COR-L47 (cell line): Measurements from ENCODE around the gene SUSD1.

Source experiments
- DNase-seq: peaks from one replicate; lab custom pipeline; 2025; lab: John Stamatoyannopoulos, UW

Gene SUSD1

GRCh38 chr9:112065806-112066606 lies 109.1 kb downstream of the SUSD1 start:
- no peak for DNase-seq

- DNase-seq = no peak
These were observed 110.2 kb downstream of the SUSD1 start for GRCh38 chr9:112064871-112065270.

- no peak for DNase-seq
These were observed 111.5 kb downstream of the SUSD1 start for GRCh38 chr9:112063586-112063985.

GRCh38 chr9:112063151-112063550 lies 111.9 kb downstream of the SUSD1 start:
- DNase-seq = no peak

- DNase-seq = no peak
These were observed 113.9 kb downstream of the SUSD1 start for GRCh38 chr9:112061152-112061740.

GRCh38 chr9:112059966-112060320 lies 115.2 kb downstream of the SUSD1 start:
- no peak for DNase-seq

- DNase-seq = no peak
These were observed 115.7 kb downstream of the SUSD1 start for GRCh38 chr9:112059145-112059965.

GRCh38 chr9:112056996-112057395 lies 118.1 kb downstream of the SUSD1 start:
- DNase-seq = no peak

GRCh38 chr9:112054916-112055315 lies 120.2 kb downstream of the SUSD1 start:
- DNase-seq = no peak

- no peak for DNase-seq
These were observed 123.3 kb downstream of the SUSD1 start for GRCh38 chr9:112051812-112052211.

- DNase-seq = no peak
These were observed 124.3 kb downstream of the SUSD1 start for GRCh38 chr9:112050544-112051475.

GRCh38 chr9:112049811-112050516 lies 125.1 kb downstream of the SUSD1 start:
- DNase-seq = no peak

GRCh38 chr9:112048924-112049691 lies 126.0 kb downstream of the SUSD1 start:
- DNase-seq = peak; percentile 30

GRCh38 chr9:112047538-112048066 lies 127.5 kb downstream of the SUSD1 start:
- no peak for DNase-seq

GRCh38 chr9:112046181-112046580 lies 128.9 kb downstream of the SUSD1 start:
- DNase-seq = no peak

- DNase-seq = no peak
These were observed 130.2 kb downstream of the SUSD1 start for GRCh38 chr9:112044881-112045280.

- DNase-seq = no peak
These were observed 130.9 kb downstream of the SUSD1 start for GRCh38 chr9:112044186-112044585.

GRCh38 chr9:112043423-112043822 lies 131.7 kb downstream of the SUSD1 start:
- no peak for DNase-seq

- DNase-seq = no peak
These were observed 132.3 kb downstream of the SUSD1 start for GRCh38 chr9:112042769-112043168.

GRCh38 chr9:112042244-112042638 lies 132.9 kb downstream of the SUSD1 start:
- no peak for DNase-seq
